GM18498 (cell line): ENCODE measurements around the gene BBS1.
"Not testable (repeated sequence)": the region's sequence is repeated elsewhere in the genome, so short reads cannot be mapped to it uniquely, and the experiment has no call there.

Source experiments
- ATAC-seq: cut with Tn5 transposase; IDR thresholded peaks from one replicate; pipeline ENCODE4 v1.9.1; 2021; ENCODE audit warnings: mild to moderate bottlenecking, moderate library complexity; ENCODE audit not compliant: unreplicated experiment

BBS1 gene

GRCh38 chr11:66523611-66524010 is 13.2 kb downstream of the BBS1 start:
- ATAC-seq = no peak

GRCh38 chr11:66524304-66525040 is 14.0 kb downstream of the BBS1 start:
- no peak for ATAC-seq

GRCh38 chr11:66529069-66529468 is 18.6 kb downstream of the BBS1 start:
- ATAC-seq = no peak

- no peak for ATAC-seq
These were observed 19.2 kb downstream of the BBS1 start for GRCh38 chr11:66529655-66530054.

GRCh38 chr11:66530927-66531709 is 20.7 kb downstream of the BBS1 start:
- no peak for ATAC-seq

- ATAC-seq = no peak
These were observed 21.4 kb downstream of the BBS1 start for GRCh38 chr11:66531841-66532240.

- ATAC-seq = no peak
These were observed 22.3 kb downstream of the BBS1 start for GRCh38 chr11:66532784-66533183.

GRCh38 chr11:66539170-66539869 is 28.9 kb downstream of the BBS1 start:
- ATAC-seq = no peak

- ATAC-seq = no peak
These were observed 29.4 kb downstream of the BBS1 start for GRCh38 chr11:66539870-66540213.

- ATAC-seq = not testable (repeated sequence)
These were observed 30.2 kb downstream of the BBS1 start for GRCh38 chr11:66540598-66540997.

GRCh38 chr11:66541892-66542291 is 31.5 kb downstream of the BBS1 start:
- no peak for ATAC-seq

- ATAC-seq = no peak
These were observed 31.9 kb downstream of the BBS1 start for GRCh38 chr11:66542362-66542761.

GRCh38 chr11:66543263-66544107 is 33.0 kb downstream of the BBS1 start:
- ATAC-seq = no peak

GRCh38 chr11:66544952-66545351 is 34.5 kb downstream of the BBS1 start:
- ATAC-seq = not testable (repeated sequence)

- ATAC-seq = peak; percentile 90
These were observed 35.4 kb downstream of the BBS1 start, which contains the start of gene ZDHHC24 for GRCh38 chr11:66545701-66546367. Gene ZDHHC24, minus strand, starts transcription at chr11:66546048. Its CDS starts 45 bp downstream, at chr11:66546003.

- no peak for ATAC-seq
These were observed 36.0 kb downstream of the BBS1 start, which contains the start of gene ACTN3 for GRCh38 chr11:66546368-66546965. Gene ACTN3, plus strand, starts transcription at chr11:66546903. Its CDS starts 35 bp downstream, at chr11:66546938.

- no peak for ATAC-seq
These were observed 36.7 kb downstream of the BBS1 start for GRCh38 chr11:66546966-66547661.

GRCh38 chr11:66547662-66548009 is 37.2 kb downstream of the BBS1 start:
- no peak for ATAC-seq

- no peak for ATAC-seq
These were observed 37.6 kb downstream of the BBS1 start for GRCh38 chr11:66548041-66548440.
